Urothelium cell line (cell line): Measurements from ENCODE around the gene FOCAD.
A peak's percentile ranks its signal among the peaks of the same experiment; 100 is the strongest.

Experiments used
- DNase-seq: peaks from one replicate; pipeline ENCODE4 v3.0.0; 2011; ENCODE audit warnings: low spot score, mixed read lengths
- FAIRE-seq: peaks from 2 replicates; lab custom pipeline; 2011; peaks lifted over from hg19 to GRCh38; lab: Jason Lieb, UNC

FOCAD gene

GRCh38 chr9:20863945-20864344 is 179.9 kb downstream of the FOCAD start:
- FAIRE-seq (no peak), DNase-seq (no peak)

- DNase-seq = no peak
These were observed 181.3 kb downstream of the FOCAD start for GRCh38 chr9:20865347-20865746.

GRCh38 chr9:20870115-20870514 is 186.1 kb downstream of the FOCAD start:
- DNase-seq = no peak
- no peak for FAIRE-seq

More at GRCh38 chr9:20865347-20865746, 181.3 kb downstream of the FOCAD start:
- no peak for FAIRE-seq

- DNase-seq (no peak), FAIRE-seq (no peak)
These were observed 188.4 kb downstream of the FOCAD start for GRCh38 chr9:20872340-20872977.

- no peak for FAIRE-seq
- DNase-seq = no peak
These were observed 189.3 kb downstream of the FOCAD start for GRCh38 chr9:20873240-20873865.

GRCh38 chr9:20880271-20880670 is 196.2 kb downstream of the FOCAD start:
- DNase-seq (no peak), FAIRE-seq (no peak)

- DNase-seq (no peak), FAIRE-seq (no peak)
These were observed 196.6 kb downstream of the FOCAD start for GRCh38 chr9:20880675-20881074.

GRCh38 chr9:20884985-20885593 is 201.0 kb downstream of the FOCAD start:
- DNase-seq (peak; percentile 8), FAIRE-seq (no peak)

GRCh38 chr9:20898885-20899554 is 215.0 kb downstream of the FOCAD start:
- no peak for FAIRE-seq

GRCh38 chr9:20903212-20903611 is 219.2 kb downstream of the FOCAD start:
- FAIRE-seq (no peak), DNase-seq (no peak)

More at GRCh38 chr9:20898885-20899554, 215.0 kb downstream of the FOCAD start:
- DNase-seq = no peak

- FAIRE-seq = no peak
These were observed 220.9 kb downstream of the FOCAD start for GRCh38 chr9:20904995-20905394.

GRCh38 chr9:20906326-20906725 is 222.3 kb downstream of the FOCAD start:
- FAIRE-seq = no peak

More at GRCh38 chr9:20904995-20905394, 220.9 kb downstream of the FOCAD start:
- DNase-seq = no peak

GRCh38 chr9:20908461-20908860 is 224.4 kb downstream of the FOCAD start:
- DNase-seq = no peak
- no peak for FAIRE-seq

More at GRCh38 chr9:20906326-20906725, 222.3 kb downstream of the FOCAD start:
- DNase-seq = no peak

GRCh38 chr9:20914556-20914955 is 230.5 kb downstream of the FOCAD start:
- FAIRE-seq (no peak), DNase-seq (no peak)

- FAIRE-seq = no peak
- DNase-seq = no peak
These were observed 237.3 kb downstream of the FOCAD start for GRCh38 chr9:20921362-20921761.

GRCh38 chr9:20925256-20926045 is 241.4 kb downstream of the FOCAD start:
- DNase-seq (no peak), FAIRE-seq (no peak)

- DNase-seq (no peak), FAIRE-seq (no peak)
These were observed 245.2 kb downstream of the FOCAD start for GRCh38 chr9:20929276-20929675.

GRCh38 chr9:20930836-20931235 is 246.8 kb downstream of the FOCAD start:
- DNase-seq (no peak), FAIRE-seq (no peak)

- DNase-seq (no peak), FAIRE-seq (no peak)
These were observed 256.6 kb downstream of the FOCAD start for GRCh38 chr9:20940447-20941173.

GRCh38 chr9:20941174-20941690 is 257.2 kb downstream of the FOCAD start:
- DNase-seq (peak; percentile 42), FAIRE-seq (no peak)
